GM08714 (cell line): ENCODE data around the gene SLC9A8.

Experiments
- H3K4me3 ChIP-seq: fragments of 200-500 bp; sonication (Bioruptor generic); 2 replicates; pipeline ENCODE4 v1.5.1; 2014; ENCODE audit warnings: mild to moderate bottlenecking, low read length, inconsistent platforms
- ZNF274 ChIP-seq: IDR thresholded peaks from 2 replicates; pipeline ENCODE4 v1.6.1; 2012; ENCODE audit warnings: mild to moderate bottlenecking, low read depth, low read length

Gene SLC9A8

GRCh38 chr20:49885558-49886332, 73.1 kb downstream of the SLC9A8 start:
- no peak overlapping the region for H3K4me3 ChIP-seq
- TF ChIP-seq ZNF274: no peak

GRCh38 chr20:49886571-49887213, 74.1 kb downstream of the SLC9A8 start:
- no peak overlapping the region for H3K4me3 ChIP-seq
- TF ChIP-seq ZNF274: no peak

- TF ChIP-seq ZNF274: no peak
- no peak overlapping the region for H3K4me3 ChIP-seq
These were observed 74.9 kb downstream of the SLC9A8 start for GRCh38 chr20:49887251-49888211.

- TF ChIP-seq ZNF274: no peak
- no peak overlapping the region for H3K4me3 ChIP-seq
These were observed 75.8 kb downstream of the SLC9A8 start for GRCh38 chr20:49888212-49889000.

GRCh38 chr20:49889001-49889934, 76.6 kb downstream of the SLC9A8 start:
- H3K4me3 ChIP-seq: no peak overlapping the region
- TF ChIP-seq ZNF274: no peak

GRCh38 chr20:49889935-49890333, 77.3 kb downstream of the SLC9A8 start:
- H3K4me3 ChIP-seq: no peak overlapping the region
- TF ChIP-seq ZNF274: no peak

- no peak for TF ChIP-seq ZNF274
- H3K4me3 ChIP-seq: no peak overlapping the region
These were observed 78.1 kb downstream of the SLC9A8 start for GRCh38 chr20:49890471-49891361.

GRCh38 chr20:49891476-49892110, 79.0 kb downstream of the SLC9A8 start:
- no peak for TF ChIP-seq ZNF274
- H3K4me3 ChIP-seq: no peak overlapping the region

- H3K4me3 ChIP-seq: no peak overlapping the region
- no peak for TF ChIP-seq ZNF274
These were observed 79.6 kb downstream of the SLC9A8 start for GRCh38 chr20:49892260-49892659.

GRCh38 chr20:49892817-49893216, 80.2 kb downstream of the SLC9A8 start:
- TF ChIP-seq ZNF274: no peak

More at GRCh38 chr20:49892817-49893216, 80.2 kb downstream of the SLC9A8 start:
- H3K4me3 ChIP-seq: no peak overlapping the region
